ENCODE measurements around the gene SH3BGRL2.
"Not testable (repeated sequence)": the region's sequence is repeated elsewhere in the genome, so short reads cannot be mapped to it uniquely, and the experiment has no call there.

Gene SH3BGRL2

DNA sequence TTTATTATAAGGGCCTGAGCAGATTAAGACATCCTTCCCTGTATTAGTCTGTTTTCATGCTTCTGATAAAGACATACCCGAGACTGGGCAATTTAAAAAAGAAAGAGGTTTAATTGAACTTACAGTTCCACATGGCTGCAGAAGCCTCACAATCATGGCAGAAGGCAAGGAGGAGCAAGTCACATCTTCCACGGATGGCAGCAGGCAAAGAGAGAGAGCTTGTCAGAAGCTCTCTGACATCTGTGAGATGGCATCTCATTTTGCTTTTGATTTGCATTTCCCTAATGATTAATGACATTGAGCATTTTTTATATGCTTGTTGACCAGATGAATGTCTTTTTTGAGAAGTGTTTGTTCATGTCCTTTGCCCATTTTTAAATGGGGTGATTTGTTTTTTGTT is 114.2 kb downstream of the SH3BGRL2 start:
- DNase-seq (ENCODE audit: low spot score), result not testable (repeated sequence)

- not testable (repeated sequence) for DNase-seq (ENCODE audit: low spot score)
Measured at GRCh38 chr6:79746325-79746724, 115.2 kb downstream of the SH3BGRL2 start.

DNA sequence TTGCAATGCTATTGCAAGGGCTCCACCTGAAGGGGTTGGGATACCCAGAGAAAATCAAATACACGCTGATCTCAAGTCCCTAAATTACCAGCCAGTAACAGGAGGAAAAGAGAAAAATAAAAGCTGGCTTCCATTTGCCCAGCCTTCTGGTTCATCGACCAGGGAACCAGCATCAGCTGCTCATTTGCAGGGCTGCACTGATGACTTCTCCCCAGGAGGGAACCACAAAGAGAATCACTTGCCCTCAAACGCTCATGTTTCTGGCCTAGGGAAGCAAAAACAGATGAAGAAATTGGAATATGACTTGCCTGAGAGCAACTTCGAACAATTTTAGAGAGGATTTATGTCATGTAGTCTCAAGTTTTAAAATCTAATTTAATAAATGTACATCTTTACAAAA is 119.7 kb downstream of the SH3BGRL2 start:
- DNase-seq (ENCODE audit: low spot score), result no peak

All from HuH-7 (cell line).